WTC11 (cell line): ENCODE data around the gene MYMK.

Experiments
- ATF2 ChIP-seq: sonication (generic); formaldehyde crosslinking; IDR thresholded peaks from 2 replicates; pipeline ENCODE4 v1.8.1; 2022; ENCODE audit warnings: low read depth, missing genetic modification reagents, borderline replicate concordance
- CBFB ChIP-seq: sonication (generic); formaldehyde crosslinking; IDR thresholded peaks from 2 replicates; pipeline ENCODE4 v1.8.1; 2022; ENCODE audit warnings: mild to moderate bottlenecking, low read depth, missing genetic modification reagents
- CTCF ChIP-seq: fragments of 200-600 bp; IDR thresholded peaks from 2 replicates; pipeline ENCODE4 v1.8.0; 2022; ENCODE audit warnings: antibody characterized with exemption
- FOXJ3 ChIP-seq: sonication (generic); formaldehyde crosslinking; IDR thresholded peaks from 2 replicates; pipeline ENCODE4 v1.9.0; 2021; ENCODE audit warnings: missing genetic modification reagents, mild to moderate bottlenecking, borderline replicate concordance
- FOXP4 ChIP-seq: sonication (generic); formaldehyde crosslinking; IDR thresholded peaks from 2 replicates; pipeline ENCODE4 v1.8.0; 2022; ENCODE audit warnings: mild to moderate bottlenecking, missing genetic modification reagents
- KAT7 ChIP-seq: sonication (generic); formaldehyde crosslinking; IDR thresholded peaks from 2 replicates; pipeline ENCODE4 v1.8.1; 2023; ENCODE audit warnings: missing genetic modification reagents, mild to moderate bottlenecking, borderline replicate concordance
- USF1 ChIP-seq: sonication (generic); formaldehyde crosslinking; IDR thresholded peaks from 2 replicates; pipeline ENCODE4 v1.8.0; 2022; ENCODE audit warnings: mild to moderate bottlenecking, missing genetic modification reagents
- ZNF232 ChIP-seq: sonication (generic); formaldehyde crosslinking; IDR thresholded peaks from 2 replicates; pipeline ENCODE4 v1.8.0; 2022; ENCODE audit warnings: mild to moderate bottlenecking, missing genetic modification reagents
- TF ChIP-seq, protein P1 (sequence below): fragments of 250-450 bp; sonication (Bioruptor Pico); IDR thresholded peaks from 2 replicates; pipeline ENCODE4 v2.1.2; 2022; ENCODE audit warnings: mild to moderate bottlenecking, moderate library complexity
- TF ChIP-seq, protein P2 (sequence below): sonication (generic); formaldehyde crosslinking; IDR thresholded peaks from 2 replicates; pipeline ENCODE4 v1.8.1; 2023; ENCODE audit warnings: mild to moderate bottlenecking, missing genetic modification reagents, borderline replicate concordance

- TF ChIP-seq ATF2 (CRISPR knock-in tag) (no peak), CTCF (no peak), USF1 (CRISPR knock-in tag) (no peak), FOXJ3 (CRISPR knock-in tag) (no peak), CBFB (CRISPR knock-in tag) (no peak), FOXP4 (no peak), KAT7 (no peak), ZNF232 (no peak)
- TF ChIP-seq, protein P1, sequence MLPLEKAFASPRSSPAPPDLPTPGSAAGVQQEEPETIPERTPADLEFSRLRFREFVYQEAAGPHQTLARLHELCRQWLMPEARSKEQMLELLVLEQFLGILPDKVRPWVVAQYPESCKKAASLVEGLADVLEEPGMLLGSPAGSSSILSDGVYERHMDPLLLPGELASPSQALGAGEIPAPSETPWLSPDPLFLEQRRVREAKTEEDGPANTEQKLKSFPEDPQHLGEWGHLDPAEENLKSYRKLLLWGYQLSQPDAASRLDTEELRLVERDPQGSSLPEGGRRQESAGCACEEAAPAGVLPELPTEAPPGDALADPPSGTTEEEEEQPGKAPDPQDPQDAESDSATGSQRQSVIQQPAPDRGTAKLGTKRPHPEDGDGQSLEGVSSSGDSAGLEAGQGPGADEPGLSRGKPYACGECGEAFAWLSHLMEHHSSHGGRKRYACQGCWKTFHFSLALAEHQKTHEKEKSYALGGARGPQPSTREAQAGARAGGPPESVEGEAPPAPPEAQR (CRISPR knock-in tag) = no peak
- TF ChIP-seq, protein P2, sequence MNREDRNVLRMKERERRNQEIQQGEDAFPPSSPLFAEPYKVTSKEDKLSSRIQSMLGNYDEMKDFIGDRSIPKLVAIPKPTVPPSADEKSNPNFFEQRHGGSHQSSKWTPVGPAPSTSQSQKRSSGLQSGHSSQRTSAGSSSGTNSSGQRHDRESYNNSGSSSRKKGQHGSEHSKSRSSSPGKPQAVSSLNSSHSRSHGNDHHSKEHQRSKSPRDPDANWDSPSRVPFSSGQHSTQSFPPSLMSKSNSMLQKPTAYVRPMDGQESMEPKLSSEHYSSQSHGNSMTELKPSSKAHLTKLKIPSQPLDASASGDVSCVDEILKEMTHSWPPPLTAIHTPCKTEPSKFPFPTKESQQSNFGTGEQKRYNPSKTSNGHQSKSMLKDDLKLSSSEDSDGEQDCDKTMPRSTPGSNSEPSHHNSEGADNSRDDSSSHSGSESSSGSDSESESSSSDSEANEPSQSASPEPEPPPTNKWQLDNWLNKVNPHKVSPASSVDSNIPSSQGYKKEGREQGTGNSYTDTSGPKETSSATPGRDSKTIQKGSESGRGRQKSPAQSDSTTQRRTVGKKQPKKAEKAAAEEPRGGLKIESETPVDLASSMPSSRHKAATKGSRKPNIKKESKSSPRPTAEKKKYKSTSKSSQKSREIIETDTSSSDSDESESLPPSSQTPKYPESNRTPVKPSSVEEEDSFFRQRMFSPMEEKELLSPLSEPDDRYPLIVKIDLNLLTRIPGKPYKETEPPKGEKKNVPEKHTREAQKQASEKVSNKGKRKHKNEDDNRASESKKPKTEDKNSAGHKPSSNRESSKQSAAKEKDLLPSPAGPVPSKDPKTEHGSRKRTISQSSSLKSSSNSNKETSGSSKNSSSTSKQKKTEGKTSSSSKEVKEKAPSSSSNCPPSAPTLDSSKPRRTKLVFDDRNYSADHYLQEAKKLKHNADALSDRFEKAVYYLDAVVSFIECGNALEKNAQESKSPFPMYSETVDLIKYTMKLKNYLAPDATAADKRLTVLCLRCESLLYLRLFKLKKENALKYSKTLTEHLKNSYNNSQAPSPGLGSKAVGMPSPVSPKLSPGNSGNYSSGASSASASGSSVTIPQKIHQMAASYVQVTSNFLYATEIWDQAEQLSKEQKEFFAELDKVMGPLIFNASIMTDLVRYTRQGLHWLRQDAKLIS (CRISPR knock-in tag) = no peak
Observed at GRCh38 chr9:133518200-133518599, 6.6 kb downstream of the MYMK start.
